Trophoblast cell (in vitro differentiated cells and primary cell): Measurements from ENCODE around the gene SRPK2.

Source experiments
- DNase-seq, 2 donors: peaks; one replicate each; pipeline ENCODE4 v3.0.0-alpha.2; 2016
- H2AFZ ChIP-seq: 2 replicates; pipeline ENCODE4 v1.6.1; 2013; ENCODE audit warnings: low read length, moderate library complexity, mild to moderate bottlenecking; ENCODE audit not compliant: insufficient read depth, poor library complexity
- H2AK5ac ChIP-seq: 2 replicates; pipeline ENCODE4 v1.6.1; 2013; ENCODE audit warnings: mild to moderate bottlenecking, low read length
- H2BK120ac ChIP-seq: 2 replicates; pipeline ENCODE4 v1.6.1; 2013; ENCODE audit warnings: low read length, mild to moderate bottlenecking, moderate library complexity; ENCODE audit not compliant: insufficient read depth, poor library complexity
- H2BK12ac ChIP-seq: 2 replicates; pipeline ENCODE4 v1.6.1; 2013; ENCODE audit warnings: mild to moderate bottlenecking, low read length, moderate library complexity
- H2BK5ac ChIP-seq: 2 replicates; pipeline ENCODE4 v1.6.1; 2013; ENCODE audit warnings: low read length, low read depth, moderate library complexity, mild to moderate bottlenecking; ENCODE audit not compliant: poor library complexity
- H3K14ac ChIP-seq: 2 replicates; pipeline ENCODE4 v1.6.1; 2013; ENCODE audit warnings: mild to moderate bottlenecking, low read length
- H3K18ac ChIP-seq: 2 replicates; pipeline ENCODE4 v1.6.1; 2013; ENCODE audit warnings: mild to moderate bottlenecking, low read length
- H3K23ac ChIP-seq: 2 replicates; pipeline ENCODE4 v1.6.1; 2013; ENCODE audit warnings: low read length
- H3K27ac ChIP-seq: 2 replicates; pipeline ENCODE4 v1.5.1; 2013; ENCODE audit warnings: low read depth, mild to moderate bottlenecking, inconsistent platforms, low read length, moderate library complexity
- H3K27me3 ChIP-seq: 2 replicates; pipeline ENCODE4 v1.6.1; 2013; ENCODE audit warnings: inconsistent platforms, mild to moderate bottlenecking, low read length, moderate library complexity; ENCODE audit not compliant: insufficient read depth
- H3K36me3 ChIP-seq, 2 experiments: 1 replicate in 1 of 2; 2 replicates in 1 of 2; pipeline ENCODE4 v1.6.1; 2013; ENCODE audit warnings: low read length in 2 of 2, mild to moderate bottlenecking in 2 of 2, moderate library complexity in 1 of 2; ENCODE audit not compliant: insufficient read depth in 2 of 2, control insufficient read depth in 1 of 2
- H3K4ac ChIP-seq: 2 replicates; pipeline ENCODE4 v1.6.1; 2013; ENCODE audit warnings: low read depth, mild to moderate bottlenecking, low read length, moderate library complexity
- H3K4me1 ChIP-seq, 2 experiments: 1 replicate in 1 of 2; 2 replicates in 1 of 2; pipeline ENCODE4 v1.6.1; 2013; ENCODE audit warnings: low read length in 2 of 2, mild to moderate bottlenecking in 2 of 2, moderate library complexity in 1 of 2; ENCODE audit not compliant: insufficient read depth in 2 of 2, control insufficient read depth in 1 of 2
- H3K4me2 ChIP-seq: 2 replicates; pipeline ENCODE4 v1.6.1; 2013; ENCODE audit warnings: inconsistent platforms, mild to moderate bottlenecking, low read length, moderate library complexity
- H3K4me3 ChIP-seq: 2 replicates; pipeline ENCODE4 v1.5.1; 2013; ENCODE audit warnings: mild to moderate bottlenecking, low read depth, low read length, inconsistent platforms
- H3K79me1 ChIP-seq: one replicate; pipeline ENCODE4 v1.6.1; 2013; ENCODE audit warnings: low read length
- H3K79me2 ChIP-seq: 2 replicates; pipeline ENCODE4 v1.6.1; 2013; ENCODE audit warnings: low read length, mild to moderate bottlenecking; ENCODE audit not compliant: control insufficient read depth, insufficient read depth, poor library complexity
- H3K9ac ChIP-seq: 2 replicates; pipeline ENCODE4 v1.6.1; 2013; ENCODE audit warnings: mild to moderate bottlenecking, low read length
- H3K9me3 ChIP-seq: 2 replicates; pipeline ENCODE4 v1.6.1; 2013; ENCODE audit warnings: low read depth, mild to moderate bottlenecking, control low read depth, inconsistent platforms, low read length; ENCODE audit not compliant: insufficient read depth
- H4K12ac ChIP-seq: 2 replicates; pipeline ENCODE4 v1.6.1; 2013; ENCODE audit warnings: low read depth, mild to moderate bottlenecking, low read length, moderate library complexity
- H4K8ac ChIP-seq: 2 replicates; pipeline ENCODE4 v1.6.1; 2013; ENCODE audit warnings: low read depth, mild to moderate bottlenecking, low read length, moderate library complexity
- H4K91ac ChIP-seq: one replicate; pipeline ENCODE4 v1.6.1; 2013; ENCODE audit warnings: low read depth, mild to moderate bottlenecking, low read length, moderate library complexity
- WGBS: extraction: QIAGEN DNeasy Blood & Tissue Kit; methylation state at CpG from one replicate; pipeline ENCODE4 v1.1.7; 2013; ENCODE audit warnings: missing lambda C conversion rate; ENCODE audit not compliant: insufficient read length, insufficient coverage; ENCODE audit errors: extremely low coverage; 5-methylcytosine and 5-hydroxymethylcytosine counted together

SRPK2 gene

DNA sequence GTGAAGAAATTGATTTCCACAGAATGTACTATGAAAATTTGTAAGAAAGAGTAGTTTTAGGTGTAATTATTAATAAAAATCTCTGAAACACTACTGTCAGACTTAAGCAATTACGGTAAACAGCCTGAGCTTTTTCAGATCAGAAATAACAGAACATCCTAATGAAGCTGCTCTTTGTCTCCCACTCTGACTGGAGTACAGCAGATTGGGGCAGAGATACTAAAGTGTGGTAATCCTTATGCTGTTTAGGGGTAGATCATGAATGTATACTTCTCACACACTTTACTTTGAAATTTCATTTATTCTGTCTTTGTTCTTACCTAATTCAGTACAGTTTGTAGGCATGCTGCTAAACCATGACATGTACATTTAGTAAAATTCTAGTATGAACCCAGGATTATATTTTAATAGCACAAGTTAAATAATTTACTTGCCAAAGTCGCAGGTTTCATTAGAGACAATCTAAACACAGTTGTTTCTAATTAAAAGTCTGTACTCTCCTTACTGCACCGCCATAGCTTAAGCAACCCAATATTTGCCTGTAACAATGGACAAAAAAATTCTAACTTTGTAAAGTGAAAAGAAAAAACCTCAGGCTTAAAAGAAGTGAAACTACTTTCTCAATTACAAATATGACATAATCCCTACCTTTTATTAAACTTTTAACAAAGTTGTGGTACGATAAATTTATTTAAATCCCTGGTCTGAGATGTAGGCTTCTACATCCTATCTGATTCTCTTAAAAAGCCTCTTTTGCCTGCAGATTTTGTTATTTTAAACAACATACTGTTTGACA lies 286.0 kb downstream of the SRPK2 start:
- no peak overlapping the region for H3K4me3 ChIP-seq
- H3K79me2 ChIP-seq = no peaks in the 10 kb centered on the region
- H2BK120ac ChIP-seq = no peak overlapping the region
- no peak overlapping the region for H4K8ac ChIP-seq
- H3K9me3 ChIP-seq = no peaks in the 10 kb centered on the region
- H2AK5ac ChIP-seq = no peak overlapping the region
- H3K18ac ChIP-seq = no peak overlapping the region
- H3K36me3 ChIP-seq = peaks cover 10 to 17% of the 10 kb centered on the region in 2 experiments
- H2BK5ac ChIP-seq = no peak overlapping the region
- H3K9ac ChIP-seq = no peak overlapping the region
- H3K14ac ChIP-seq = no peak overlapping the region
- no peaks in the 10 kb centered on the region for H3K4me1 ChIP-seq
- no CpG with 5 or more reads among the region's 4 CpGs for WGBS
- no peak overlapping the region for H3K4me2 ChIP-seq
- DNase-seq = no peak
- no peaks in the 10 kb centered on the region for H3K79me1 ChIP-seq
- H4K91ac ChIP-seq = no peak overlapping the region
- H2BK12ac ChIP-seq = no peak overlapping the region
- no peaks in the 10 kb centered on the region for H3K27me3 ChIP-seq
- H3K4ac ChIP-seq = no peak overlapping the region
- H4K12ac ChIP-seq = no peak overlapping the region
- no peak overlapping the region for H2AFZ ChIP-seq
- no peak overlapping the region for H3K23ac ChIP-seq
- no peak overlapping the region for H3K27ac ChIP-seq

DNA sequence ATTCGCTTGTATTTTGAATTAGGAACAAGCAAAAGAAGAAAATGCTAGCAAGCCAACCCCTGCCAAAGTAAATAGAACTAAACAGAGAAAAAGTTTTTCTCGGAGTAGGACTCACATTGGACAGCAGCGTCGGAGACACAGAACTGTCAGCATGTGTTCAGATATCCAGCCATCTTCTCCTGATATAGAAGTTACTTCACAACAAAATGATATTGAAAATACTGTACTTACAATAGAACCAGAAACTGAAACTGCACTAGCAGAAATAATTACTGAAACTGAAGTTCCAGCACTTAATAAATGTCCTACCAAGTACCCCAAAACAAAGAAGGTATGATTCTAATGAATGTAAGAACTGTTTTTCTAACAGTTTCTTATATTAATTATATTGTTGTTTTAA lies 286.9 kb downstream of the SRPK2 start:
- H3K79me2 ChIP-seq = no peaks in the 10 kb centered on the region
- H4K91ac ChIP-seq = no peak overlapping the region
- H2BK5ac ChIP-seq = no peak overlapping the region
- no CpG with 5 or more reads among the region's 4 CpGs for WGBS
- H3K27ac ChIP-seq = no peak overlapping the region
- no peaks in the 10 kb centered on the region for H3K27me3 ChIP-seq
- no peaks in the 10 kb centered on the region for H3K9me3 ChIP-seq
- H2BK120ac ChIP-seq = no peak overlapping the region
- H2AFZ ChIP-seq = no peak overlapping the region
- no peak overlapping the region for H2AK5ac ChIP-seq
- H3K9ac ChIP-seq = no peak overlapping the region
- no peak overlapping the region for H3K23ac ChIP-seq
- H3K79me1 ChIP-seq = no peaks in the 10 kb centered on the region
- peaks cover 6 to 12% of the 10 kb centered on the region in 2 experiments for H3K36me3 ChIP-seq
- no peak overlapping the region for H4K8ac ChIP-seq
- no peaks in the 10 kb centered on the region for H3K4me1 ChIP-seq
- no peak for DNase-seq
- no peak overlapping the region for H3K4ac ChIP-seq
- H3K14ac ChIP-seq = no peak overlapping the region
- H4K12ac ChIP-seq = no peak overlapping the region
- H3K4me3 ChIP-seq = no peak overlapping the region
- no peak overlapping the region for H2BK12ac ChIP-seq
- H3K18ac ChIP-seq = no peak overlapping the region
- no peak overlapping the region for H3K4me2 ChIP-seq

- Histone ChIP-seq H3K27me3 (no peaks in the 10 kb centered on the region), H3K79me1 (no peaks in the 10 kb centered on the region), H3K4me2 (no peak overlapping the region), H3K4me1 (no peaks in the 10 kb centered on the region), H2BK12ac (no peak overlapping the region), H3K23ac (no peak overlapping the region), H2BK5ac (no peak overlapping the region), H4K91ac (no peak overlapping the region), H3K4me3 (no peak overlapping the region), H3K18ac (no peak overlapping the region), H4K8ac (no peak overlapping the region), H2BK120ac (no peak overlapping the region), H3K4ac (no peak overlapping the region), H2AFZ (no peak overlapping the region), H4K12ac (no peak overlapping the region), H3K36me3 (peaks cover 1 to 2% of the 10 kb centered on the region in 2 experiments), H3K9me3 (no peaks in the 10 kb centered on the region), H3K79me2 (no peaks in the 10 kb centered on the region), H3K9ac (no peak overlapping the region), H3K27ac (no peak overlapping the region), H3K14ac (no peak overlapping the region), H2AK5ac (no peak overlapping the region)
- WGBS = no CpG with 5 or more reads among the region's 2 CpGs
- peak; percentile 20 to 84 for DNase-seq
Observed at GRCh38 chr7:105098863-105099515, 289.7 kb downstream of the SRPK2 start.

DNA sequence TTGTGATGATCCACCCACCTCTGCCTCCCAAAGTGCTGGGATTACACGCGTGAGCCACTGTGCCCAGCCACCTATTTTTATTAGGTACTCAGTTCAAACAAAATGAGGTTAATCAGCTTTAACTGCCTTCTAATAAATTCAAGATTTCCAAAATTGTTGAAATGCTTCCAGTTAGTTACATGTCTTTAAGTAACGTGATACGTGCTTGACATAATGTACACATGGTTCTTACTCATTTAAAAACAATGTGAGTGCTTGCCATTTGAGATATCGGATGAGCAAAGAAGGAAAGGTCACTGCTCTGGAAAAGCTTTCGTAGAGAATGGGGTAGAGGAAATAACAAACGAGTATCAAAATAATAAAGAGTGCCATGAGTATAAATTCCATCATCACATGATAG lies 291.1 kb downstream of the SRPK2 start:
- WGBS = no CpG with 5 or more reads among the region's 7 CpGs
- H3K36me3 ChIP-seq = peaks cover 0 to 2% of the 10 kb centered on the region in 2 experiments

More for the DNA sequence above, 291.1 kb downstream of the SRPK2 start:
- Histone ChIP-seq H3K4ac (no peak overlapping the region), H3K79me2 (no peaks in the 10 kb centered on the region), H2AFZ (no peak overlapping the region), H4K8ac (no peak overlapping the region), H3K9me3 (no peaks in the 10 kb centered on the region), H3K23ac (no peak overlapping the region), H2AK5ac (no peak overlapping the region), H3K4me2 (no peak overlapping the region), H2BK12ac (no peak overlapping the region), H3K79me1 (no peaks in the 10 kb centered on the region), H4K12ac (no peak overlapping the region), H3K27me3 (no peaks in the 10 kb centered on the region), H2BK120ac (no peak overlapping the region), H3K18ac (no peak overlapping the region), H3K27ac (no peak overlapping the region), H2BK5ac (no peak overlapping the region), H4K91ac (no peak overlapping the region), H3K4me1 (no peaks in the 10 kb centered on the region), H3K4me3 (no peak overlapping the region), H3K14ac (no peak overlapping the region), H3K9ac (no peak overlapping the region)
- peak; percentile 16 to 82 for DNase-seq
